ENCODE results near the gene TRIM2.

TRIM2 gene

DNA sequence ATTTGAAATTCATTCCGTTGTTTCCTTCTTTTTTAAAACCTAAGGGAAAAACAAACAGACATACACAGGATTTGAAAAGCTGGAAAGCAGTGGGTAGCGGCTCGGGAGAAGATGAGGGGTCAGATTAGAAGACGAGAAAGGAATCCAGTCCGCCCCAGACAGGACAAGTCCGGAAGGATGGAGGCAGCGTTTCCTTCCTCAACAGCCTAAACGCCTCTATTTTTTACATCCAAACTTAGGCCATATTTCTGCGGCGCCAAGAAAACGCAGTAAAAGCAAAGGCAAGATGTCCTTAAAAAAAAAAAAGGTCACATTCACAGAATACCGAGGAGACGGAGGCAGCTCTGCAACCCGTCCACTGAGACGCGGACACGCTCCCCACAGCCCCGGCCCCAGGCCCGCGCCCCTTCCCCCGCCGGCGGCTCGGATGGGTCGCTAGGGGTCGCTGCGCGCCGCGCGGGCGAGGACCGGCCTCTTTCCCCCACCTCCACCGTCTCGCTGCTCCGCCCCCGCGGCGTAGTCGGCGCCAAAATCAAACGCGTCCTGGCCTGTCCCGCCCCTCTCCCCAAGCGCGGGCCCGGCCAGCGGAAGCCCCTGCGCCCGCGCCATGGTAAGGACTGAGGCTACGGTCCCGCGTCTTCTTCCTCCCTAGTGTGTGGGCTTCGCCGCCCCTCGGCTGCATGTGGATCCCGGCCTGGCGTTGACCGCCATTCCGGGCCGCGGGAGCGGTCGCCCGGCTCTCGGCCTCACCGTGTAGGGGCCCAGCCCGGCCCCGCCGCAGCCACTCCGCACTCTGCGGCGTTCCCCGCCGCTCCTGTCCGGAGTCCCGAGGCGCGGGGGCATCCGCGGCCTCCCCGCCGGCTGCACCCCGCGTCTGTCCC, 140.1 kb downstream of the TRIM2 start, which contains the start of gene MND1:
Gene MND1 (plus strand): TSS at position 558 of the 881 bp plus-strand sequence. CDS start 50 bp downstream, at position 608.
- peak; percentile 27 for DNase-seq

DNA sequence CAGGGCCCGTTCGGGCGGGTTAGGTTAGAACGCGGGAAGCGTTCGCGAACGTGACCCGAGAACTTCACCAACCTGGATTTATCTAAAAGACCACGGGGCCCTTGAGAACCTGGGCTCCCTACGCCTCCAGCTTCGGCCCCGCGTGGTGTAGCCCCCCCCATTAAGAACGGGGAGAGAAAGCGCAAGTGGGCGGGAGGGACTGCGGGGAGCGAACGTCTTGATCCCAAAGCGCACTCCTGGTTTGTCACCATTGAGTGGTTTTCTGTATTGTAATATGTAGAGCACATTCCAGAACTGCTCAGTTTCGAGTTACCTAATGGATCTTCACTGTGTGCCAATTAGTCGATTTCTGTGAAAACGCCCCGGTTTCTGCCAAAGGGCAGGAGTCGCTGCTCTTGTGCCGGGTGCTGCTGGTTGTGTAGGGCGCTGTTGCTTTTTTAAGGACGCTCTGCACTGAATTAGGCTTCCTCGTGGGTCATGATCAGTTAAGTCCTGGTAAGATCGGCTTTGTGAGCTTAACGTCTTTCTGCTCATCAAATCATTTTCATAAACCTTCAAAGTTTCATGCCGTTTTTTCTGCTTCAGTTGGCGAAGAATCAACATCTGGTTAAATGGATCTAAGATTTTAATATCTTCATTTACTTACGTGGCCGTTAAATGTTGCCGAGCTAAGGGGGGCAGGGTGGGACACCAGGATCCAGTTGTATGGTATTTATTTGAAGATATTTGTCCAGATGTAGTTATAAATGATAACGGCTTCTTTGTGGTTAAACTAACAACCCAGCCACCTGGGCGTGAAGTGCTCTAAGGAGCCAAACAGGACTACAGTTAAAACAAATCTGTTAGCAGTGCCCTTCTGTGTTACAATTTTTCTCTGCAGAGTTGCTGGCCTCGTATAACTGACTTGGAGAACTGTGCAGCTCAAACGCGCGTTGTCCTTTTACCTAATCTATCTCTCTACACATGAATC, 141.1 kb downstream of the TRIM2 start:
- peak; percentile 6 for DNase-seq

DNA sequence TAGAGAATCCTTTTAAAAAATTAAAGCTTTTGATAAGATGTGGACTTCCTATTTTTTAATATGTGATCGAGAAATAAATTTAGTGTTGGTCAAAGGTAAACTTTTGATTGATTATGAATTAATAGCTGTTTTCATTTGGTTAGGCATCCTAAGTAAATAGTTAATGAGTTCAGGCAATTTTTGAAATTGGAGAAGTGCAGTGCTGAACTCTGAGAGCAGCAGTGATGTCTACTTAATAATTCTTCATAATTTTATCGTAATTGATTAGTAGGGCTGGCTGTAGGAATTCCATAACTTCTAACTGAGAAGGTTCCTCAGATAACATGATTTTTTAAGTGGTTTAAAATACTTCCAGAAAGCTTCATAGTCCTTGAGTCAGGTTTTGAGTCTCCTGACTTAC, 141.8 kb downstream of the TRIM2 start:
- DNase-seq, result no peak

DNA sequence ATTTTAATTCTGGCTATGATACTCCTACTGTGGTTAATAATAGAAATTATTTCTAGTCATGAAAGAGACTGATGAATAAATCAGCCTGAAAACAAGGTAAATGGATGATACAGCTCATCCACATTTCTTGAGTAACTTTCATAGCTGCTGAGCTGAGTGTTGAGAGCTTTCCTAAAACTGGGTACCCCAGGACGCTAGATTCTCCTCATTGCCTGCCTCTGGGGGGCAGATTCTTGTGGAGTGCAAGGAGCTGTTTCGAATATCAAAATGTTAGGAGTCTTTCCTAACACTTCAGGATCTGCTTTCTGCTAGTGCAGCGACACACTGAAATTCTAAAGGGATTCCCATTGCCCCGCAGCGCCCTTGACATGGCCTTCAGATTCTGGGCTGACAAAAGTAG, 142.3 kb downstream of the TRIM2 start:
- DNase-seq, result no peak

DNA sequence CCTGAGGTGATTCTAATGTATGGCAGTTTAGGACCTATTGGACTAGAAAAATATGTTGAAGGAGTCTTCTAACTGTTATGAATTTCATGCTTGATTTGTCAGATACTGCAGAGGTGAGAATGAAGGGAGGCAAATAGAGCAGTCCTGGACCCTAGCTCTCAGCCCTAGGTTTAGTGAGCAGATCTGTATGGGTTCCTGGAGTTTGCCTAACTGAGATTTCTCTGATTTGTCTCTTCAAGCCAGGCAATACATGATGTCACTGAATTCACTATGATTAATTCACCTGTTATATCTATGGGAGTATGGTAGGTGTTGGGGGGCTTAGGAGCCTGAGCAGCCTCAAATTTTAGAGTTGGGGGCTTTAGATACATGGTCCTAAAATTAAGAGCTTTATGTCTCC, 142.9 kb downstream of the TRIM2 start:
- DNase-seq, result no peak

DNA sequence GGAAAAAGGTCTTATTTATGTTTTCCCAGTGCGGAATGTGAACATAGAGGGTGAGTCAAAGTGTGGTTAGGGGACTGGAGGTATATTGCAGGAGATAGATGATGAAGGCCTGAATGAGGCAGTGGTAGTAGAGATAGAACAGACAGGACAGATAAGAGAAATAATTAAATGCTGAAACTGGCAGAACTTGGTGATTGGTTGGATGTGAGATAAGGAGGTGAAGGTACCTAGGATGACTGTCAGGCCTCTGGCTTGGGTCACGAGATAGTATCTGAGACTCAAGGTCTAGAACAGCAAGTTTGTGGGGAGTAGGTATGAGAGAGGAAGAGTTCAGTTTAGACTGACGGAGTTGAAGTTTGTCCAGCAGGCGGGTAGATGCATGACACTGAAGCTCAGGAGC, 143.8 kb downstream of the TRIM2 start:
- DNase-seq, result no peak

DNA sequence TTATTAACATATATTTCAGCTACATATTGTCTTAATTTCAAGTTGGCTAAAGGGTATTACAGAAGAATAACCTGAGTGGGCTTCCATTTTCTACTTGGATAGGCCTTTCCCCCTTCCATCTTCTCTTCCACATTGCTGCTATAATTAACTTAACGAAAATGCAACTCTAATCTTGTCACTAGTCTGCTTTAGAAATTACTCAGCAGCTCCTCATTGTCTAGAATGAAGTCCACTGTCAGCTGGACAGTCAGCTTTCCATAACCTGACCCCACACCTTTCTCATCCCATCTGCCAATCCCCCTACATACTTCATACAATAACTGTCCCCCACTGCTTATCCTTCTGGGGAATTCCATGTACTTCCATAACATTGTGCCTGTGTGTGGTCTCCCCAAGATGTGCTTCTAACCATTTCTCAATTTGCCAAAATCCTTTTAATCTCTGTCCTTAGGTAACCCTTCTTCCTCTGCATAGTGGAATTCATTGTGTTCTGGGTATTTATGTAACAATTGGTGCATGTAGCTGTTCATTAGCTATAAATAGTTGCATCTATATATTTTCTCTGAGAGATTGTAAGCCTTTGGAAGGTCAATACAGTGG, 145.1 kb downstream of the TRIM2 start:
- DNase-seq, result no peak

DNA sequence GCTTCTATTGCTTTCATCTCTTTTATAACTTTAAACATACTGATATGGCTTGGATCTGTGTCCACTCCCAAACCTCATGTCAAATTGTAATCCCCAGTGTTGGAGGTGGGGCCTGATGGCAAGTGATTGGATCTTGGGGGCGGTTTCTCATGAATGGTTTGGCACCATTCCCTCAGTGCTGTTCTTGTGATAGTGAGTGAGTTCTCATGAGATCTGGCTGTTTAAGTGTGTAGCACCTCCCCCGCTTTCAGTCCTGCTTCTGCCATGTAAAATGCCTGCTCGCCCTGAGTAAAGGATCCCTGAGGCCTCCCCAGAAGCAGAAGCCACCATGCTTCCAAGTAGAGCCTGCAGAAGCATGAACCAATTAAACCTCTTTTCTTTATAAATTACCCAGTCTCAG, 157.9 kb downstream of the TRIM2 start:
- no peak for DNase-seq

DNA sequence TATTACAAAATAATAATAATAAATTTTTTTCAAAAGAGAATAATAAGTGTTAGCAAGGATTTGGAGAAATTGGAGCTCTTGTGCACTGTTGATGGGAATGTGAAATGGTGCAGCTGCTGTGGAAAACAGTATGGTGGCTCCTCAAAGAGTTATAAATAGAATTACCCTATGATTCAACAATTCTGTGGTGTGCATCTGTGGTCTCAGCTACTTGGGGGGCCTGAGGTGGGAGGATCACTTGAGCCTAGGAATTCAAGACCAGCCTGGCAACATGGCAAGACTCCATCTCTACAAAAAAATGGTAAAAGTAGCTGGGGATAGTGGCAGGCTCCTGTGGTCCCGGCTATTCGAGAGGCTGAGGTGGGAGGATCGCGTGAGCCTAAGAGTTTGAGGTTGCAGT, 159.8 kb downstream of the TRIM2 start:
- no peak for DNase-seq

DNA sequence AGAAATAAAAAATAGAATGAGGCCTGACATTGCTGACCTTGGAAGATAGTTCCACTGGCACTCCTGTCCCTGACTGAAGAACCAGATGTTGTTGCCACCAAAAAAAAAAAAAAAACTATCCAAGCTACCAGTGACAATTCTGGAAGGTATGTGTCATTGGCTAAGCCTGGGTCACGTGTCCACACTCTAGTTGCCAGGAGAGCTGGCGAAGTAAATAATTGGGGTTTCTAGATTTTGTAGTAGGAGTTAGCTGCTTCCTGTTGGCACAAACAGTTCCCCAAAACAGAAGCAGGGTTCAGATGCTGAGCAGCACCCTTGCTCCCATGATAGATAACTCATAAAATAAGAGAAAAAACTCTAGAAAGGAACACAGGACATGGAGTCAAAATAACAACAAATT, 160.8 kb downstream of the TRIM2 start:
- DNase-seq, result no peak

DNA sequence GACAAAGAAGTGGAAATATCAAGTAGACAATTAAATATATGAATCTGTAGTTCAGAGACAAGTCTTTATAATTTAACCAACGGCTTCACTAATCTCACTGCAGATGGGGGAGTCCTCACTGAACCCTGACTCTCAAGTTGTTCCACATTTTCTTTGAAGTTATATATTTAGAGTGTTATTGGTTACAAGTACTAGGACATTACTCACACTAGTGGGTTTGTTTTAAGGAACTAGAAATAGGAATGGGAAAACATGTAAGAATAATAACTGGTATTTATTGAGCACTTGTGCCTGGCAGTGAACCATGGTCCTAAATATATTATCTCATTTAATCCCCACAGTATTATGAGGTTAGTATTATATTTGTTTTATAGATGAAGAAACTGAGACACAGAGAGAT, 162.2 kb downstream of the TRIM2 start:
- DNase-seq, result no peak

DNA sequence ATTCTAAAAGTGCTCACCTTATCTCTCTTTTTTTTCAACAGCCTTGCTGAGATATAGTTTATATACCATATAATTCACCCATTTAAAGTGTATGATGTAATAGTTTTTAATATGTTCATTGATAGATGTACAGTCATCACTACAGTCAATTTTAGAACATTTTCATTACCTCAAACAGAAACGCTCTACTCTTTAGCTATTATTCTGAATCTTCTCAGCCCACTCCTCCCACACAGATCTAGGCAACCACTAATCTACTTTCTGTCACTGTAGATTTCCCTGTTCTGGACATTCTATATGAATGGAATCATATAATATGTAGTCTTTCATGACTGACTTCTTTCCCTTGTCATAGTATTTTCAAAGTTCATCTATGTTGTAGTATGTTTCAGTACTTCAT, 162.8 kb downstream of the TRIM2 start:
- DNase-seq, result no peak

DNA sequence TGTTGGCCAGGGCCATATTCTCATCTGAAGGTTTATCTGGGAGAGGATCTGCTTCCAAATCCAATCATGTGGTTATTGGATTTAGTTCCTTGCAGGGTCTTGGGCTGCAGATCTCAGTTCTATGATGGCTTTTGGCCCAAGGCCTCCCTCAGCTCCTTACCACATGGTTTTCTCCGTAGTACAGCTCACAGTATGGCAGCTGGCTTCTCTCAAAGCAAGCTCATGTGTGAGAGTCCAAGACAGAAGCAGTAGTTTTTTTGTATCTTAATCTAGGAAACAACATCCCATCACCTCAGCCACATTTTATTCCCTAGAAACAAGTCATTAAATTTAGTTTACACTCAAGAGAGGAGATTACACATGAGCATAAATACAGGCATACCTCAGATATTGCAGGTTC, 164.8 kb downstream of the TRIM2 start:
- no peak for DNase-seq

DNA sequence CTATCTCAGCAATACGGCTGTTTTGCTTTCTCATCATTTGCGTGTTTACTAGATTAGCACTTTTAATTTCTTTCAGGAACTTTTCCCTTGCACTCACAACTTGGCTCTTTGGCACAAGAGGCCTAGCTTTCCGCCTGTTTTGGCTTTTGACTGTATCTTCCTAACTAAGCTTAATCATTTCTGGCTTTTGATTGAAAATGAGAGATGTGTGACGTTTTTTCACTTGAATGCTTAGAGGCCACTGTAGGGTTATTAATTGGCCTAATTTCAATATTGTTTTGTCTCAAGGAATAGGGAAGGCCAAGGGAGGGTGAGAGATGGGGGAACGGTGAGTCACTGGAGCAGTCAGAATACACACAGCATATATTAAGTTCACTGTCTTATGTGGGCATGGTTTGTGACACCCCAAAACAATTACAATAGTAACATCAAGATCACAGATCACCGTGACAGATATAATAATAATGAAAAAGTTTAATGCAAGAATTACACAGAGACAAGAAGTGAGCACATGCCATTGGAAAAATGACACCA, 167.5 kb downstream of the TRIM2 start:
- DNase-seq, result no peak

DNA sequence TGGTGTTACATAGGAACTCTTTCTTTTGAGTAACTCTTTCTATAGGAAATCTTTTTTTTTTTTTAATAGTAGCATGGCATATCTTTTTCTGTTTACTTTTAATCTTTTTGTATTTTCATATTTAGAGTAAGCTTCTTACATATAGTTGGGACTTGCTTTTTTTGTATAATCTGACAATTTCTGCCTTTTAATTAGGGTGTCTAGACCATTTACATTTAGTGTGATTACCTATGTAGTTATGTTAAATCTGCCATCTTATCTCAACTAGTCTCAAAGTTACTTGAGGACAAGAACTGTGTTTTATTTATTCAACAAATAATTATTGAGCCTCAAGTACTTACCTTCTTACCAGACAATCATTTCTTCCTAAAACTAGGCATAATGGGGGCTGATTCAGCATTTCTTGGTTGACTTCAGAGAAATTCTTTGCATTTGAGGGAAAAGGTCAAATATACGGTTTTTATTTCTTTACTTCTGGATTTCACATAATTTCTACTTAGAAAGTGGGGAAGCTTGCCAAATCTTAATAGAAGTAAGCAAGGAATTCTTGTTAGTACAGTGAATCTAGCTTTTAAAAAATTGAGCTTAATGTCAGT, 168.8 kb downstream of the TRIM2 start:
- DNase-seq, result no peak

DNA sequence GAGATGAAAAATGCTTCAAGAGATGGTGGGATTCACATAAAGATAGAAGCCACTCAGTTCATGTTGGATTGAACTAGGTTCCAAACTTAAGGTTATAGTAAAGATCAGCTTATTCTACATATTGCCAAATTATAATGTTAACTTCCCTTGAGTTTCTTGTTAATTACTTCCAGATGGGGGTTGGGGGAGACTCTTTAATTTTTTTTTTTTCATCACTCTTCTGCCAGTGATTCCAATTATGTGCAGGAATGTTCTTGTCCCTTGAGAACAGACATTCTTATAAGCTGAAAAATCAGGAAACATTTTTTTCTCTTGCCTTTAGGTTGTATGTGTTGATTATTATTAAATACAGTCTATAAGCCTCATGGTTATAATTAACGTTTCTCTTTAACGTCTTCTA, 170.2 kb downstream of the TRIM2 start:
- no peak for DNase-seq

DNA sequence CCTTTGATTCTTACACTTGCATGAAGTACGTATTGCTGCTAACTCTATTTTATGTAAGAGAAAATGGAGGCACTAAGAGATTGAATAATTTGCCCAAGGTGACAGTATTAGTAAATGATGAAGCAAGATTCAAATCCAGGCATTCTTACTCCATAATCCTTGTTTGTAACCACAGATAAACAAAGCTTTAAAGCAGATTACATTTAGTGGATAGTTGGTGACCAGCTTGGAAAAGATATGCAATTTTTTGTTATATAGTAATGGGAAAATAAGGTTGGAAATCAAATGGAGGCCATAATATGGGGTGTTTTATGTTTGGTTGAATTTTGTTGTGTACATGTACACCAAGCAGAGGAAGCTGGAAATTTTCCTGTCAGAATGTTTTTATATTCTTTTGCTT, 171.1 kb downstream of the TRIM2 start:
- no peak for DNase-seq

DNA sequence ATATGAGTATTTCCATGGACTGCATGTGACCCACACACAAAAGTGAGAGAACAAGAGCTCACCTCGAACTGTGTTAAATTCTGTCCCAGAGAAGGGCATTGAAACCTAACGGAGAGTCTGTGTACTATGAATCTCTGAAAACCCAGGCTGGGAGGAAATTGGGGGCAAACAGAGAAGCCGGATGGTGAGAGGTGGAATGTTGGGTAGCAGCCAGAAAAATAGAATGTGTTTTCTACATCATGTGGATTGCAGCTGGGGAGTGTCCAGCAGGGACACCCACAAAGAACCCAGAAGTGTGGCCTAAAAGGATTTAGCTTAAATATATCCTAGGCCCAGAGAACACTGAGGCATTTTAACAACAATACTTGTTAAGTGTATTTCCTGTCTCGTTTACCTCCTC, 178.9 kb downstream of the TRIM2 start:
- no peak for DNase-seq

DNA sequence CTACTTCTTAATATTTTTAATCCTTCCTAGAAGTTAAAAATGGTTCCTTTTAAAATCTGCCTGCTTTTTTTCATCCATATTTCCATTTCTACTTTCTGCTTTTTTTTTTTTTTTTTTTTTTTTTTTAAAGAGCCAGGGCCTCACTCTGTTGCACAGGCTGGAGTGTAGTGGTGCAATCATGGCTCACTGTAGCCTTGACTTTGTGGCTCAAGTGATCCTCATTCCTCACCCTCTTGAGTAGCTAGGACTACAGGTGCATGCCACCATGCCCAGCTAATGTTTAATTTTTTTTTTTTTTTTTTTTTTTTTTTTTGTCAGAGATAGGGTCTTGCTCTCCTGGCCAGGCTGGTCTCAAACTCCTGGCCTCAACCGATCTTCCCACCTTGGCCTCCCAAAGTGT, 179.9 kb downstream of the TRIM2 start:
- no peak for DNase-seq

DNA sequence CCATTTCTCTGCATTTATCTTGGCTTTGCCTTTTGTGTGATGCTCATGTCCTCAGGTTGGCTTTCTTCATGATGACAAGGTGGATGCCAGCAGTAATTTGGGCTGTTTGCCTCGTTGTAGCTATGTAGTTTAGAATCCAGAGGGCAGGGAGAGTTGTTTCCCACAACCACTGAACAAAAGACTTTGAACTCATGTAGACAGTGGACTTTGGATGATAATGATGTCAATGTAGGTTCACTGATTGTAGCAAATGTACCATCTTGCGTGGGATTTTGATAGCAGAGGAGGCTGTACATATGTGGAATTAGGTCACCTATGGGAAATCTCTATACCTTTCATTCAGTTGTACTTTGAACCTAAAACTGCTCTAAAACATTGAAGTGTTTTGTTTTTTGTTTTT, 181.5 kb downstream of the TRIM2 start:
- no peak for DNase-seq

DNA sequence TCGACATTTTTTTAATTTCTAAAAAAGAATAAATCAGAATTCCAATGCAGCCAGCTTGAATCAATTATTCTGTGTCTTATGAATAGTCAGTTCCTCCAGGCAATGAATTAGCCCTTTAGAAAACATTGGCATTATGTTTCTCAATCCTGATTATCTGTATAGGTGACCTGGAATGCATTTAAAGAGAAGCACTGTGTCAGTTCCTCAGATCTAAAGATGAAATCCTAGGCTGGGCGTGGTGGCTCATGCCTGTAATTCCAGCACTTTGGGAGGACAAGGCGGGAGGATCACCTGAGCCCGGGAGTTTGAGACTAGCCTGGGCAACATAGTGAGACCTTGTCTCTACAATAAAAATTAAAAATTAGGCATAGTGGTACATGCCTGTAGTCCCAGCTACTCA, 183.7 kb downstream of the TRIM2 start:
- DNase-seq, result no peak

All from NCI-H748 treated with DMSO at 0.1 percent for 48 hours (cell line).